Limb (tissue), 2 donors: ENCODE data around the gene ANGPTL4.

Experiments
- DNase-seq, 2 donors: peaks; one replicate each; pipeline ENCODE4 v3.0.0-alpha.2; 2016; ENCODE audit errors: extremely low spot score in 2 of 2

The ANGPTL4 gene

GRCh38 chr19:8412783-8413628 lies 49.1 kb downstream of the ANGPTL4 start, which contains the start of gene MARCHF2:
Gene MARCHF2 (plus strand): TSS chr19:8413305. CDS start chr19:8421841, 8,536 bp downstream.
- DNase-seq, result peak; percentile 93 to 99

GRCh38 chr19:8413629-8413995 lies 49.7 kb downstream of the ANGPTL4 start:
- DNase-seq, result no peak

- DNase-seq, result no peak
These were observed 52.8 kb downstream of the ANGPTL4 start for GRCh38 chr19:8416796-8417195.

GRCh38 chr19:8421484-8422461 lies 57.8 kb downstream of the ANGPTL4 start:
- DNase-seq, result no peak

- peak; percentile 60 to 67 for DNase-seq
These were observed 59.9 kb downstream of the ANGPTL4 start for GRCh38 chr19:8423817-8424223.
